GM12878 (cell line): ENCODE measurements around the gene IFI27L2. TPM values are rescaled to one million over a fixed set of nuclear protein-coding genes. Genes with fewer than 3 reads are reported as not detected.

ENCODE experiments used
- ATAC-seq: fragments of 200-7000 bp; cut with Tn5 transposase; 3 replicates; pipeline ENCODE4 v1.9.1; 2020; ENCODE audit warnings: mild to moderate bottlenecking, moderate library complexity
- BruUV-seq: library from RNA; stranded (reverse); fragments of 400-500 nt; replicated peaks from 2 replicates; lab custom pipeline; 2021; lab: Mats Ljungman, UMichigan
- CTCF ChIA-PET: fragments of 300-600 bp; sonication (Branson Sonifier 250); formaldehyde crosslinking; extraction: SDS; loops from one replicate; lab custom pipeline; 2021; ENCODE audit warnings: inconsistent platforms; lab: Yijun Ruan, JAX
- POLR2A ChIA-PET: fragments of 350-600 bp; formaldehyde crosslinking; extraction: SDS; loops from one replicate; lab custom pipeline; 2021; ENCODE audit warnings: inconsistent platforms; lab: Charles Lee
- RAD21 ChIA-PET: fragments of 300-600 bp; sonication (Branson Sonifier 250); formaldehyde crosslinking; loops from one replicate; lab custom pipeline; 2023; ENCODE audit warnings: antibody characterized with exemption; ENCODE audit not compliant: unreplicated experiment; lab: Charles Lee
- SMC1A ChIA-PET: fragments of 300-600 bp; sonication (Branson Sonifier 250); formaldehyde crosslinking; loops from one replicate; lab custom pipeline; 2023; ENCODE audit not compliant: unreplicated experiment, uncharacterized antibody; lab: Charles Lee
- DNase-seq: peaks from one replicate; pipeline ENCODE4 v3.0.0-alpha.2; 2011; ENCODE audit warnings: low read depth, low spot score
- FAIRE-seq: peaks from 3 replicates; lab custom pipeline; 2011; peaks lifted over from hg19 to GRCh38; lab: Jason Lieb, UNC
- H2AFZ ChIP-seq: 2 replicates; pipeline ENCODE4 v1.6.0; 2011; ENCODE audit warnings: low read depth, low read length, control low read depth; ENCODE audit not compliant: control insufficient read depth
- H3K27ac ChIP-seq: 2 replicates; pipeline ENCODE4 v1.5.1; 2011; ENCODE audit warnings: control low read depth; ENCODE audit not compliant: control insufficient read depth, insufficient read depth
- H3K27me3 ChIP-seq, 2 experiments: replicated peaks in 1 of 2; 2 replicates each; pipeline versions ENCODE4 v1.6.0 to v1.6.1; 2011; ENCODE audit warnings: low read length in 1 of 2; ENCODE audit not compliant: control insufficient read depth in 2 of 2, insufficient read depth in 2 of 2
- H3K36me3 ChIP-seq, 2 experiments: 2 replicates each; pipeline ENCODE4 v1.5.1; 2011; ENCODE audit warnings: low read length in 1 of 2; ENCODE audit not compliant: control insufficient read depth in 2 of 2, insufficient read depth in 2 of 2
- H3K4me1 ChIP-seq: 2 replicates; pipeline ENCODE4 v1.6.1; 2011; ENCODE audit warnings: mild to moderate bottlenecking, low read length, moderate library complexity, mixed read lengths; ENCODE audit not compliant: control insufficient read depth, insufficient read depth
- H3K4me2 ChIP-seq: 2 replicates; pipeline ENCODE4 v1.6.0; 2011; ENCODE audit warnings: control low read depth; ENCODE audit not compliant: control insufficient read depth, insufficient read depth
- H3K4me3 ChIP-seq: fragments of 200-600 bp; sonication (generic); 2 replicates; pipeline ENCODE4 v1.5.1; 2016
- H3K79me2 ChIP-seq: 2 replicates; pipeline ENCODE4 v1.6.0; 2011; ENCODE audit warnings: low read length; ENCODE audit not compliant: control insufficient read depth, insufficient read depth
- H3K9ac ChIP-seq: 2 replicates; pipeline ENCODE4 v1.8.0; 2011; ENCODE audit warnings: low read length, control low read depth, mixed read lengths; ENCODE audit not compliant: control insufficient read depth, insufficient read depth
- H3K9me3 ChIP-seq: replicated peaks from 3 replicates; pipeline ENCODE4 v1.5.1; 2011; ENCODE audit warnings: mild to moderate bottlenecking, low read length; ENCODE audit not compliant: control insufficient read depth, insufficient read depth
- H4K20me1 ChIP-seq: 2 replicates; pipeline ENCODE4 v1.6.0; 2011; ENCODE audit not compliant: control insufficient read depth, insufficient read depth
- ATF7 ChIP-seq: fragments of 450-650 bp; IDR thresholded peaks from 2 replicates; pipeline ENCODE4 v1.6.1; 2016; ENCODE audit warnings: low read depth, mild to moderate bottlenecking
- BCL11A ChIP-seq: IDR thresholded peaks from 2 replicates; pipeline ENCODE4 v1.6.1; 2011; ENCODE audit warnings: low read depth, low read length
- BMI1 ChIP-seq: fragments of 450-650 bp; IDR thresholded peaks from 2 replicates; pipeline ENCODE4 v1.6.1; 2016; ENCODE audit warnings: mild to moderate bottlenecking, moderate library complexity, borderline replicate concordance
- CTCF ChIP-seq, 3 experiments: IDR thresholded peaks in 2 of 3; conservative IDR thresholded peaks in 1 of 3; 2 replicates each; pipeline ENCODE4 v1.5.1; 2011; ENCODE audit warnings: low read depth in 3 of 3, low read length in 3 of 3, mild to moderate bottlenecking in 3 of 3, control low read depth in 2 of 3, moderate library complexity in 2 of 3, inconsistent platforms in 1 of 3, mixed read lengths in 1 of 3; ENCODE audit not compliant: control insufficient read depth in 2 of 3, insufficient read depth in 1 of 3; ENCODE audit errors: extremely low read depth in 1 of 3
- IRF4 ChIP-seq: IDR thresholded peaks from 2 replicates; pipeline ENCODE4 v1.6.1; 2011; ENCODE audit warnings: low read depth, low read length
- RELB ChIP-seq: fragments of 450-650 bp; IDR thresholded peaks from 2 replicates; pipeline ENCODE4 v1.6.1; 2017; ENCODE audit warnings: low read depth, mild to moderate bottlenecking, moderate library complexity
- REST ChIP-seq: IDR thresholded peaks from 2 replicates; pipeline ENCODE4 v1.6.1; 2012; ENCODE audit warnings: mild to moderate bottlenecking, low read depth, low read length
- SIX5 ChIP-seq: IDR thresholded peaks from 2 replicates; pipeline ENCODE4 v1.6.1; 2011; ENCODE audit warnings: mild to moderate bottlenecking, low read depth, low read length, moderate library complexity; ENCODE audit not compliant: severe bottlenecking
- SMC3 ChIP-seq: IDR thresholded peaks from 2 replicates; pipeline ENCODE4 v1.6.1; 2011; ENCODE audit warnings: low read length, improper control_type of control experiment, borderline replicate concordance
- TAF1 ChIP-seq: IDR thresholded peaks from 2 replicates; pipeline ENCODE4 v1.6.1; 2011; ENCODE audit warnings: mild to moderate bottlenecking, low read depth, low read length, borderline replicate concordance
- TARDBP ChIP-seq: IDR thresholded peaks from 2 replicates; pipeline ENCODE4 v1.6.1; 2016; ENCODE audit warnings: borderline replicate concordance
- WGBS: methylation state at CpG from one replicate; pipeline ENCODE4 v1.1.6; 2016; ENCODE audit warnings: low lambda C conversion rate; ENCODE audit not compliant: insufficient replicate concordance, insufficient coverage; ENCODE audit errors: missing lambda C conversion rate; 5-methylcytosine and 5-hydroxymethylcytosine counted together
- in situ Hi-C: fragments of 300-500 bp; cut with MboI; formaldehyde crosslinking; loops from 9 replicates; pipeline ENCODE4 v1.14.3; 2018; ENCODE audit warnings: mixed read lengths
- intact Hi-C: fragments of 100-400 bp; cut with micrococcal nuclease; formaldehyde crosslinking; loops from one replicate; pipeline ENCODE4 v1.14.2; 2022; ENCODE audit not compliant: unreplicated experiment
- polyA plus RNA-seq, 11 experiments: library from polyadenylated mRNA; depleted of rRNA in 4 of 11; unstranded in 6 of 11; stranded (reverse) in 5 of 11; fragments of >200 nt; fragmentation: Nextera tagmentation in 4 of 11; fragmentation: Illumina TruSeq in 1 of 11; extraction: Ambion mirVana in 4 of 11; extraction: Trizol in 1 of 11; gene quantifications; 1 replicate in 1 of 11; 2 replicates in 10 of 11; pipeline versions ENCODE4 v1.2.1 to v1.2.3, GENCODE V29; 2011 to 2016; ENCODE audit warnings: inconsistent platforms in 2 of 11, missing spikeins in 2 of 11, low read depth in 1 of 11
- total RNA-seq, 4 experiments: library from RNA; depleted of rRNA in 3 of 4; stranded (reverse); fragments of >200 nt in 3 of 4; fragmentation: Illumina TruSeq in 1 of 4; extraction: Trizol in 1 of 4; gene quantifications; 2 replicates each; pipeline versions ENCODE4 v1.2.1 to v1.2.3, GENCODE V29; 2013 to 2021

The IFI27L2 gene
- total and polyA plus RNA-seq, 10 of the 15 experiments (the other 5 are each of a cell fraction or from before 2014, with no cell fraction given), result 26.6 to 134 (median 60.3) TPM

GRCh38 chr14:94113073-94113472, 16.3 kb downstream of the IFI27L2 start:
- in situ Hi-C loops (no loop called here), intact Hi-C loops (no loop called here)
- H3K4me2 ChIP-seq, result no peak overlapping the region
- H3K27me3 ChIP-seq, result peaks cover 2 to 5% of the 10 kb centered on the region in 2 experiments; a peak in 3 of 4 replicates
- no peaks in the 10 kb centered on the region for H3K4me1 ChIP-seq
- no peak overlapping the region for H2AFZ ChIP-seq
- ATAC-seq (no peak), FAIRE-seq (no peak), DNase-seq (no peak)
- H3K36me3 ChIP-seq, result no peaks in the 10 kb centered on the region
- RAD21 ChIA-PET, result no interaction called here
- no TSS peak for BruUV-seq
- H3K79me2 ChIP-seq, result no peaks in the 10 kb centered on the region
- no peak overlapping the region for H3K4me3 ChIP-seq
- no peak for TF ChIP-seq TARDBP
- no peak for TF ChIP-seq IRF4
- no peak for TF ChIP-seq SIX5
- no peak for TF ChIP-seq TAF1
- TF ChIP-seq REST, result no peak
- TF ChIP-seq RELB, result no peak
- TF ChIP-seq BCL11A, result no peak
- TF ChIP-seq BMI1, result no peak
- TF ChIP-seq SMC3, result no peak
- no peak for TF ChIP-seq CTCF (IDR thresholded peaks at IDR 0.05 in 2 of 3, conservative IDR thresholded peaks at IDR 0.05 in 1 of 3; ENCODE audit: control insufficient read depth in 2 of 3, extremely low read depth in 1 of 3, insufficient read depth in 1 of 3, low read depth in 3 of 3, low read length in 3 of 3)
- no peak for TF ChIP-seq ATF7
- POLR2A ChIA-PET, result interaction anchor here (0.6 to 0.7 kb wide), 2 partner anchors 14 to 1118 kb away, joined by 3 to 4 read pairs; no protein-coding TSS in a partner anchor
- no peaks in the 10 kb centered on the region for H4K20me1 ChIP-seq
- CTCF ChIA-PET, result interaction anchor here (1.8 to 2.7 kb wide), 2 partner anchors 19 to 78 kb away, joined by 4 to 7 read pairs; no protein-coding TSS in a partner anchor
- 63% methylated on average over 7 of the region's 7 CpGs for WGBS
- no peak overlapping the region for H3K27ac ChIP-seq
- no peak overlapping the region for H3K9ac ChIP-seq
- no peaks in the 10 kb centered on the region for H3K9me3 ChIP-seq
- SMC1A ChIA-PET, result interaction anchor here (0.8 kb wide), 1 partner anchor 173 kb away, joined by 3 read pairs; no protein-coding TSS in a partner anchor
